RWPE1 (cell line): ENCODE data around the gene HID1.
"Not testable (repeated sequence)": the region's sequence is repeated elsewhere in the genome, so short reads cannot be mapped to it uniquely, and the experiment has no call there.

Source experiments
- CTCF ChIA-PET: fragments of 350-600 bp; sonication (Branson Sonifier 250); formaldehyde crosslinking; extraction: SDS; loops from one replicate; lab custom pipeline; 2021; lab: Yijun Ruan, JAX
- POLR2A ChIA-PET: fragments of 400-600 bp; formaldehyde crosslinking; extraction: SDS; loops from one replicate; lab custom pipeline; 2020; ENCODE audit warnings: antibody characterized with exemption; ENCODE audit not compliant: low non-redundant PET; lab: Yijun Ruan, JAX
- DNase-seq: peaks from one replicate; pipeline ENCODE4 v3.0.0; 2012; ENCODE audit warnings: low spot score
- H3K27ac ChIP-seq: fragments of 450-650 bp; 2 replicates; pipeline ENCODE4 v1.5.1; 2017
- CTCF ChIP-seq: fragments of 450-650 bp; conservative IDR thresholded peaks from 2 replicates; pipeline ENCODE4 v1.5.1; 2017; ENCODE audit warnings: low read depth, mild to moderate bottlenecking

HID1 gene

GRCh38 chr17:74916136-74916850 lies 56.3 kb downstream of the HID1 start:
- TF ChIP-seq CTCF = no peak
- no peak overlapping the region for H3K27ac ChIP-seq
- DNase-seq = no peak
- POLR2A ChIA-PET = no interaction called here
- CTCF ChIA-PET = interaction anchor here (0.5 to 0.6 kb wide), 3 partner anchors 10 to 589 kb away, joined by 3 read pairs; no protein-coding TSS in a partner anchor

- CTCF ChIA-PET, DNase-seq, H3K27ac ChIP-seq, POLR2A ChIA-PET: not testable (repeated sequence)
Measured at GRCh38 chr17:74911423-74911822, 61.1 kb downstream of the HID1 start.

GRCh38 chr17:74909097-74909496 lies 63.5 kb downstream of the HID1 start:
- DNase-seq, H3K27ac ChIP-seq, POLR2A ChIA-PET: not testable (repeated sequence)
- CTCF ChIA-PET = interaction anchor here (0.6 kb wide), 1 partner anchor 18 kb away, joined by 3 read pairs; no protein-coding TSS in a partner anchor

GRCh38 chr17:74907012-74907411 lies 65.5 kb downstream of the HID1 start:
- H3K27ac ChIP-seq = no peak overlapping the region
- CTCF ChIA-PET = interaction anchor here (1.6 kb wide), 1 partner anchor 51 kb away, joined by 4 read pairs; no protein-coding TSS in a partner anchor
- DNase-seq = no peak
- TF ChIP-seq CTCF = no peak
- POLR2A ChIA-PET = no interaction called here

GRCh38 chr17:74906214-74906793 lies 66.3 kb downstream of the HID1 start:
- CTCF ChIA-PET = interaction anchor here (0.6 to 1.6 kb wide), 3 partner anchors 10 to 55 kb away, joined by 3 to 6 read pairs (median 4); no protein-coding TSS in a partner anchor
- POLR2A ChIA-PET, H3K27ac ChIP-seq, DNase-seq: not testable (repeated sequence)

GRCh38 chr17:74904687-74905409 lies 67.7 kb downstream of the HID1 start:
- H3K27ac ChIP-seq = no peak overlapping the region
- no peak for TF ChIP-seq CTCF
- CTCF ChIA-PET = no interaction called here
- no peak for DNase-seq
- POLR2A ChIA-PET = no interaction called here

- POLR2A ChIA-PET = no interaction called here
- DNase-seq = no peak
- H3K27ac ChIP-seq = no peak overlapping the region
- CTCF ChIA-PET = interaction anchor here (0.7 kb wide), 1 partner anchor 172 kb away, joined by 3 read pairs; no protein-coding TSS in a partner anchor
- no peak for TF ChIP-seq CTCF
Measured at GRCh38 chr17:74903671-74904070, 68.9 kb downstream of the HID1 start.
